Activated CD4-positive, alpha-beta T cell treated with anti-CD3 and anti-CD28 coated beads for 24 hours (primary cell): Measurements from ENCODE around the gene SIRPB1.
"Not testable (repeated sequence)": the region's sequence is repeated elsewhere in the genome, so short reads cannot be mapped to it uniquely, and the experiment has no call there.

Experiments
- DNase-seq, 2 donors: peaks; one replicate each; pipeline ENCODE4 v3.0.0-alpha.2; 2020; ENCODE audit warnings: low read depth in 2 of 2

Gene SIRPB1

GRCh38 chr20:1637226-1637625, 17.4 kb upstream of the SIRPB1 start:
- DNase-seq: no peak

DNA sequence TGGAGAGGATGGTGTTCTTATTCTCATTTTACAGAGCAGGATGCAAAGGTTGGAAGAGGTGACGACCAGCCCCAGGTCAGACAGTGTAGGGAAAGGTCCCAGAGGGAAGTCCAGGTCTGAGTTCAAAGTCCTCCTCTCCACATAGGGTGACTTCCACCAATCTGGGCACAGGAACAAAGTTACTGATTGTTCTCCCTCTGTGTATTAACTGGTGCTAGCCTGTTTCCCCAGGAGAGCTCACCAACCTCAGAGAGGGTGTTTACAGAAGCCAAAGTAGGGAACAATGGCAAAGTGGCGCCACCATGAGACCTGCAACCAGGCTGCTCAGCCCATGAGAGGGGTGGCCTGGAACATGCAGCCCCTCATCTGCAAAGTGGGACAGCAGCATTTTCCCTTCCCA, 16.8 kb upstream of the SIRPB1 start:
- no peak for DNase-seq

- no peak for DNase-seq
Observed at GRCh38 chr20:1635291-1635979, 15.6 kb upstream of the SIRPB1 start.

- DNase-seq: no peak
Observed at GRCh38 chr20:1633535-1633934, 13.7 kb upstream of the SIRPB1 start.

DNA sequence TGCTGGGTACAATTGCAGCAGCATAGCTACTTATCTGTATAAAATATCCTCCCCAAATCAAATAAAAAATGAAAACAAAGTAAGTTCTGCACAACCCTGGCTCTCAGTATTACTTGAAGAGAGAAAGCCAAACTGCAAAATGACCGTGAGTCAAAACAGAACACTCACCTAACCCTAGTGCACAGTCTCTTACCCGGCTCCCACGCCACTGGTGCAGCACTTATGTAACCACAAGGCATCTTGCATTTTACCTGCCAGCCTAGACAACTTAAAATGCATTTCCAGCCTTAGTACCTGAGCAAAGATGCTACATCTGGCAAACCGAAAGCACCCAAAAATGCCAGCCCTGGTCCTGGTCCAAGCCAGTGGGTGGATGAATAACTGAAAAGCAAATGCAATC, 12.4 kb upstream of the SIRPB1 start:
- DNase-seq: peak in 1 of 2 donors; percentile 33

GRCh38 chr20:1631309-1632151, 11.7 kb upstream of the SIRPB1 start:
- DNase-seq: no peak

DNA sequence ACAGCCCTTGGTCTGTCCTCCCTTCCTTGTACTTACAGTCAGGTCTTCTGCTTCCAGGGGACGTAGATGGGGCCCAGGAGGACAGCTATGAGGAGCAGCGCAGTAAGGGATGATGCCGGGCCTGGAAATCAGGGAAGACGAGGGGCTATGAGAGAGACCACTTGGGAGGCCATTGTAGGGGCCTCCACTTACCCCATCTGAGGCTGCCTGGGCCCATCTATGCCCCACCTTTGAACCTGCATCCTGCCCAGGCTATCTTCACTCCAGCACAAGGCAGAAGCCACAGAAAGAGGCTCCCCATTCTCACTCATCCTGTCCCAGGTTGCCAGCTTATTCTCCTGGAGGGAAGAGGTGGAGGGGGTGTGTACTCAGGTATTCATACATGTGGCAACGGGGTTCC, 10.4 kb upstream of the SIRPB1 start:
- no peak for DNase-seq

DNA sequence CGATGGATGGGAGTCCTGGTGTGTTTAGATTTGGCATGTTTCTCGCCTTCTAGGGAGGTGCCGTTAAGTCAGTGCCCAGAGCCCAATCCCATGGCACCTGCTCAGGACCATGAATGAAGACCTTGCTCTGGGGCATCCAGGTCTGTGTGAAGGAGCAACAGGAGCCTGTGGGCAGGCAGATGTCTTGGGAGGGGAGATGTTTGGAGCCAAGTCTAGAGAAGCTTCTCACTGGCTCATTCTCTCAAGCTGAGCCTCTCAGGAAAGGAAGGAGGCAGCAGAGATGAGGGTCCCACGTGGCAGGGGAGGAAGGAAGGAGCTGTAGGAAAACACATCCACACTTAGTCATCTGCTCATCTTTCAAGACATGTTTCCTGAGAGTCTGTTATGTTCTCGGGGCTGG, 9.5 kb upstream of the SIRPB1 start:
- no peak for DNase-seq

GRCh38 chr20:1628621-1629020, 8.8 kb upstream of the SIRPB1 start:
- no peak for DNase-seq

DNA sequence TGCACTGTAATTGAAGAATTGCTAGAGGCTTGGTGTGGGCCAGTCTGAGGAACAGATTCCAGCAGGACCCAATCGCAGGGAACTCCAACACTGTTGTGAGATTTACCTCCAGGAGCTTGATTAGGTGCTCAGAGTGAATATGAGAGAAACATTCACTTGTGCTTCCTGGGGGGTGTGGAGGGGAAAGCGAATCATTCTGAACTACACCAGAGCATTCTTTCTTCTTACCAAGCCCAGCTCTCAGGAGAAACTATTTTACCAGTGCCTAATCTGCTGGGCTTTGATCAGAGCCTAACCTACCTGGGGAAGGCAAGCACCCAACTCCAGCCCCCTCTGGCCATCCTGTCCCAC, 7.4 kb upstream of the SIRPB1 start:
- no peak for DNase-seq

- no peak for DNase-seq
Observed at GRCh38 chr20:1626528-1627199, 6.9 kb upstream of the SIRPB1 start.

DNA sequence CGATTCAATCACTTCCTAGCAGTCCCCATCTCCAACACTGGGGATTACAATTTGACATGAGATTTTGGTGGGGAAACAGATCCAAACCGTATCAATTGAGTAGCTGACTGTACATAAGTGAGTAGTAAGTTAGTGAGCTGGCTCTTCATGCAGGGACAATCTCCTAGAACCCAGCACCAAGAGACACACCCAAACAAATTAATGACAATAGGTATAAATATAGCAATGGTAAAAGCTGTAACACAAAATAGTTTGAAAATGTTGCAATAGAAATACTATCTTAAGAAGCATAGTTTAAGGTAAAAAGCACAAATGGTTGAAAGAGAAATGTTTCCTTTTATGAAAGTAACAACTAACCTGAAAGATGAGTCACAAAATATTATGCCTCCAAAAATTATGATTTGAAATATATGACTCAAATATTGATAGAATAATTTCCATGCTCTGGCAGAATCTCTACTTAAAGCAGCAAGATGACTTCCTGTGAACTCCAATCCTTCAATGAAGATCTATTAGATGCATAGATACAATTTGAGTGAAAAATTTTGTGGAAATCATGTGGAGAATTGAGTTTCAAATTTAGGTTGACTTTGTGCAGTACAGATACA, 5.4 kb upstream of the SIRPB1 start:
- DNase-seq: no peak

- no peak for DNase-seq
Observed at GRCh38 chr20:1623501-1624205, 3.8 kb upstream of the SIRPB1 start.

- DNase-seq: no peak
Observed at GRCh38 chr20:1622450-1622849, 2.6 kb upstream of the SIRPB1 start.

GRCh38 chr20:1621316-1621715, 1.5 kb upstream of the SIRPB1 start:
- DNase-seq: no peak

DNA sequence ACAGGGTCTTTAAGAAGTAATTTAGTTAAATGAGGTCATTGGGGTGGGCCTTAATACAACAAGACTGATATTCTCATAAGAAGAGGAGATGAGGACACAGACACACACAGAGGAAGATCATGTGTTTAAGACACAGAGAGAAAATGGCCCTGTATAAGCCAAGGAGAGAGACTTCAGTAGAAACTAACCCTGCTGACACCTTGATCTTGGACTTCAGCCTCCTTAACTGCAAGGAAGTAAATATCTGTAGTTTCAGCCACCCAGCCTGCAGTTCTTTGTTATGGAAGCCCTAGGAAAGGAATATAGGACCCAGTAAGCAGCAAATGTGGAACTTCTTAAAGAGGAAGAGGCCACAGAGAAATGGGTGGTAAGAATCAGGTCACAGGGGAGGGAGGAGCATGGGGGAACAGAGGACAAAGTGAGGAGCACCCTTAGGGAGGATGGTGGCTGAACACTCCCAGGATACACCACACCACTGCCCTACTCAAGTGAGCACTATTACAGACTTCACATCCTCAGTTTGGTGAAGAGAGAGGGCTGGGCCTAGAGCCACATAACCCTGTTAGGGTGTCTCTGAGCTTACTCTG, 762 bp downstream of the SIRPB1 start:
- no peak for DNase-seq

DNA sequence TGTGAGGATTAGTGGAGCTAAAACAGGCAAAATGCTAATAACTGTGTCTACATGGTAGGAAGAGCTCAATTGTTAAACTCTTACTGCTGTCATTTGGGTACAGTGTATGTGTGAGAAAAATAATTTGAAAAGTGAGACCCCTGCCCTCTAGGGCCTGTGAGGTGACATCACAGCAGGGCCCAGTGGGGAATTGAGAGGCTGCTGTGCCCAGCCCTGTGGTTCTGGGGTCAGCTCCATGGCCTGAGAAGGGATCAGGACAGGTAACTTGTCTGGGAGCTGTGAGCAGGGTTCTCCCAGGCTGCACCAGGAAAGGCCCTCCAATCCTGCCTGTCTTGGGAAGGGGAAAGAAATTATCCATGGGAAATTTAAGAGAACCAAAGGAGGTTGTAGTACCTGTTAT, 1.3 kb downstream of the SIRPB1 start:
- no peak for DNase-seq

GRCh38 chr20:1616858-1617434, 2.9 kb downstream of the SIRPB1 start:
- DNase-seq: no peak

DNA sequence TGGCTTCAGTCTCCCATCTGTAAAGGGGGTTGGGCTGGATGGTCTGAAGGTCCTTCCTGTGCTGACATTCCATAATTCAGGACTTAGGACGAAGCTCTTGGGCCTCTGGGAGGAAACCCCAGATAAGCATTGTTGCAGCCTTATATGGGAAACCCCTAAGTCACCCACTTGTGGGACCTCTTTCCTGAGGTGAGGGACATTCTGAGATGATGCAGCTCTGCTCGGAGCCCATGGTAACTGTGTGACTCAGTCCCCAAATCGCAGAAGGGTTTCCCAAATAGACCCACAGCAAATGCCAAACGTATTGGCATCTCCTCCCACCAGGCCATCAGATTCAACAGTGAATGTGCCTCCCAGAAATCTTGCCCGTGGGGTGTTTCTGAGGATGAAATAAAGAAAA, 9.4 kb downstream of the SIRPB1 start:
- DNase-seq: not testable (repeated sequence)

DNA sequence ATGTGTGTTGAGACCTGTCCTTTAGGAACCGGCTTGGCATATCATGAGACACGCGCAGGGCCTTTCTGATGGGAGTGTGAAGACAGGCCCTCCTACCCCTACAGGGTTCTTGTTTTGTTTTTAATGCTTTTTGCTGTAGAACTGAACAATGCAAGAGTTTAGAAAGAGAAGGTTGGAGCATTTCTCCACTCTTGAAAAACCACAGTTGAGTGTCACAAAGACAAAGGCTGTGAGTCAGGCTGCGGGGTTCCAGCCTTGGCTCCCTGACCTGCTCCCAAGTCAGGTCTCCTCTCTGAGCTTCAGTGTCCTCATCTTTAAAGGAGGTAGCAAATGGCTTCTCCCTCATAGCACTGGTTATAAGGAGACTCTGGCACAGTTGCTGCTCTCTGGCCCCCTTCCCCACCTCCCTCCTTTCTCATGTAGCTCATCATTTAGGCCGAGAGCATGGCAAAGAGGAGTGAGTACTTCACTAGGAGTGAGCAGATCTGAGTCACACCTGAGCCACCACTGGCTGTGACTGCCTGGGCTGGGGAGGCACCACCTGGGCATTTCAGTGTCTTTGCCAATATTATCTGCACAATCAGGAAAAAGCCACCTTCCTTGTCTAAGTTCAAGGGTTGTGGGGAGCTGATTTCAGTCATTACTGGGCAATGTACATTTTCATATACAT, 11.0 kb downstream of the SIRPB1 start:
- not testable (repeated sequence) for DNase-seq

GRCh38 chr20:1600736-1601135, 19.1 kb downstream of the SIRPB1 start:
- no peak for DNase-seq
